HG03159 (cell line): ENCODE data around the gene DDC.

Source experiments
- ATAC-seq: cut with Tn5 transposase; IDR thresholded peaks from one replicate; pipeline ENCODE4 v1.9.1; 2021; ENCODE audit warnings: mild to moderate bottlenecking, moderate library complexity; ENCODE audit not compliant: unreplicated experiment

The DDC gene

DNA sequence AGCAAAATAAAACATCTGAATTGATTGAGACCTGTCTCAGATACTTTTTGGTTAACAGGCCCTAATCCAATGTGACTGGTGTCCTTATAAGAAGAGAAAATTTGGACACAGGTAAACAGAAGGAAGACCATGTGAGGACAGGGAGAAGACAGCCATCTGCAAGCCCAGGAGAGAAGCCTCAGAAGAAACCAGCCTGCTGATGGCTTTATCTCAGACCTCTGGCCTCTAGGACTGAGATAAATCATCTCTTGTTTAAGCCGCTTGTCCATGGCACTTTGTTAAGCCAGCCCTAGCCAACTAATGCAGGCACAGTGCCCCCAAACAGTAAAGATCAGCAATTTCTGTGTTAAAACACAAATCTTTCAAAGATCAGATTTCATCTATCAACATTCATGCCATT lies 73.3 kb downstream of the DDC start:
- ATAC-seq = no peak

- no peak for ATAC-seq
Measured at GRCh38 chr7:50491209-50491608, 74.0 kb downstream of the DDC start.

GRCh38 chr7:50488379-50488778 lies 76.8 kb downstream of the DDC start:
- ATAC-seq = no peak

DNA sequence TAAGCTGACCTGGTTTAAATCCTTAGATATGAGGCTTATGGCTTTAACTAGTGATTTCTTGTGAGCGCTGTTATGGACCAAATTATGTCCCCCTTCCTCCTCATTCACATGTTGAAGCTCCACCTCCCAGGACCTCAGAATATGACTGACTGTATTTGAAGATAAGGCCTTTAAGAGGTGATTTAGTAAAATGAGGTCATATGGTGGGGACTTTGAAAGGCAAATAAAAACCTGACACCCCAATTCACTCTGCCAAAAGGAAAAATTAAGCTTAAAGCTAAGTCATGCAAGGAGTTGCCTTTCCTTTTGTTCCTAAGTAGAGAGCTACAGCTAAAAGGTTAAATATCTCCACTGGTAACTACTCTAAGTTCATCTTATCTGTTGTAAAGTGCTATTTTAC lies 78.7 kb downstream of the DDC start:
- no peak for ATAC-seq

DNA sequence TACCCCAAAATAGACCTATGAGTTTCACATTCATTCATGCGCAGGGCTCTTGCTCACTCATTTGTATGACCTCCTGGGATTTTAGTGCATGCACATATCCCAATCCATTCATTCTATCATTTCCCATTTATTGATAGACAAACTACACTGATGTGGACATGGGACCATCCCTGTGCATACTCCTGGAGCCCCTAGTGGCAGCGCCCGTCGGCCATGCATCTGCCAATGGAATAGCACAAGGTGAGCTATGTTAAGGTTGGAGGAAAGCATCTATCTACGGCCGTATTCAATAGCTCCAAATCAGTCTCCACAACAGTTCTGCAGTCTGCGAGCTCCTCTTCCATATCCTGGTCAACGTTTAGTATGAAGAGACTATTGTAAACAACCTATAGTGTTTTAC lies 83.3 kb downstream of the DDC start:
- ATAC-seq = no peak

DNA sequence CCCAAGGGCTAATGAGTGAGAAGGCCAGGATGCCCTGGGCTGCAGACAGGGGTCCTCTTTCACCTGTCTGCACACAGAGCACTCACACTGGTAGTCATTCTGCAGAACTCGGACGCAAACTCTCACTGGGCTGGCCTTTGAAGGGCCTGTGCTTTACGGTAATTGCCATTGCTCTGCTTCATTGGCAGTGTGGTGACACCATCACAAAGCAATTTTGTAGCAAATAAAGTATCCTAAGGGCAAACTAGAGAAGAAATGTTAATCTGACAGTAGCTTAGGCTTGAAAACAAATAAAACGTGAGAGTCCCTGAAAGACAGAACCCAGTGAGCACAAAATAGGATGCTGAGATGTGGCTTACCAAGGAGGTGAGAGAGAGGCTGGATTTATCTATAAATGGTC lies 84.4 kb downstream of the DDC start:
- ATAC-seq = no peak

GRCh38 chr7:50479743-50480517 lies 85.3 kb downstream of the DDC start:
- no peak for ATAC-seq

- ATAC-seq = no peak
Measured at GRCh38 chr7:50477640-50478039, 87.6 kb downstream of the DDC start.

DNA sequence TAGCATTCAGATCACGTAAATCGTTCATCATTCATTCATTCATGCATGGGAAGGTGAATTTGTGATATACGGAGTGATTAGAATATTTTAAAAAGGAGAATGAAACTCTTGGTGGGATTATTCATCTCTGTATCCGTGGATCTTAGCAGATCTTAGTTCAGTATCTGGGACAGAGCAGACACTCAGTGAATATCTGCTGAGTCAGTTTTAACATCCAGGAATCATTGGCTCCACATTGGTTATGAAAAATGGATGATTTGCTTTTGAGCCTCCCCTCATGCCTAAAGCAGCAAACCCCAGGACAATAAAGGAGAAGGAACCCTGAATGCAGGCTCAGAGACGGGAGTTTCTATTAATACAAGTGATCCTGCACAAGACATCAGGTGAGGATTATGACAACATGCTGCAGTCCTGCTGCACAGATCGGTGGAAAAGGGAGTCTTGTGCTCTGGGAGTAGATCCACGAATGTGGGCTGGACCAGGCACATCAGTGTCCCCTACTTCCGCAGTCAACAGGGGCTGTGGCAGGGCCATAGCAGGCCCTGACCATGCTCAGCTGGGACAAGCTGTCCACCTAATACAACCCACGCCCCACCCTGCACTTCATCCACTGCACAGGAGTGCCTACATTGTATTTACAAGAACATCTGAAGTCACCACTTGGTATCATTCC lies 88.1 kb downstream of the DDC start:
- ATAC-seq = no peak

GRCh38 chr7:50475340-50475739 lies 89.9 kb downstream of the DDC start:
- ATAC-seq = no peak

GRCh38 chr7:50474382-50475160 lies 90.6 kb downstream of the DDC start:
- ATAC-seq = no peak

DNA sequence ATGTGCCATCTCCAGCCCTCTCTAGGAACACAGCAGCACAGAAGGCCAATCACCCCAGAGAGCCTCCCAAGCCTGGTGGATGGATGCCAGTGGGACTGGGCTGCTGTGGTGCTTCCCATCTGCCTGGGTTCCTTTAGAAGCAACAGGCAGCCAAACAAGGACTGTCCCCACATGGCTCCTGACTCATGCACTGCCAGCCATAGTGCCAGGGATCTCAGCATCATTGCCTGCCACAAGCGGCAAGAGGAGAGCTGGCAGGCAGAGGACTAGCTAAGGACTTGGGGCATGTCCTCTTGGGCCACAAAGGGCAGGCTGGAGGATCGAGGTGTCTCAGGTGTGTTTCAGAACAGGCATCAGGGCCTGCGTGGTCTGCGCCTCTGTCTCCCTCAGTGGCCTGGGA lies 91.7 kb downstream of the DDC start:
- no peak for ATAC-seq

DNA sequence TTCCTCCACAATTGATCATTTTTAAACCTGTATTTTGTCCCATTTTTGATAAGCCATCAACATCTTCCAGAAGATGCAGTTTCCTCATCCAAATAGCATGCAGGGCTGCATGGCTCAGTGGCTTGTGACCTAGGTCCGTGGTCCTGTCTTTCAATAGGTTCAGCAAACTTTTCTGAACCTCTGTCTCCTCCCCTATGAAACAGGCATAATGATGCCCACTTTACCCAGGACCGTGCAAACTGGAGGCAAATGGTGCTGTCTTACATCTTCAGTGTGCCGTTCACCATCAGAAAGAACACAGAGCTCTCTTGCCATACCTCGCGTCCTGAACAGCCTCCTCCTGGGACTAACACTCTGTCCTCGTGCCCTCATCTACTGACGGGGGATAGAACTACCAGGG lies 92.8 kb downstream of the DDC start:
- ATAC-seq = no peak

DNA sequence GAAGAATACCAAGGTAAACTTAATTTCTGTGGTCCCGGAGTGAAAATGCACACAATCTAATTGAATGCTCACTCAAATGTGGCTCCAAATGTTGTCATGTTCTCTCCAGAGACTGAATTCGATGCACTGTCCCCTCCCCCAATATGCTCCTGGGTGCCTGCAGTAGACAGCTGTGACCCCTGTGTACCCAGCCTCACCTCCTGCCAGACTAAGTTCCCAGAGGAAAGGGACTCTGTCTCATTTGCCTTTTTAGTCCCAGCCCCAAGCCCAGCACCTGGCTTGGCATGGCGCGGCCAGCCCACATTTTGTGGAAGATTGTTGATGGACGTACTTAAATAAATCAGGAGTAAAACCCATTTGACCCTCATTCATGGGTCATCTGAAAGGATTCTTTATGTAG lies 93.2 kb downstream of the DDC start:
- ATAC-seq = no peak

GRCh38 chr7:50470250-50471163 lies 94.7 kb downstream of the DDC start:
- no peak for ATAC-seq

GRCh38 chr7:50469181-50469580 lies 96.0 kb downstream of the DDC start:
- no peak for ATAC-seq

GRCh38 chr7:50467817-50468610 lies 97.2 kb downstream of the DDC start:
- peak; percentile 91 for ATAC-seq

DNA sequence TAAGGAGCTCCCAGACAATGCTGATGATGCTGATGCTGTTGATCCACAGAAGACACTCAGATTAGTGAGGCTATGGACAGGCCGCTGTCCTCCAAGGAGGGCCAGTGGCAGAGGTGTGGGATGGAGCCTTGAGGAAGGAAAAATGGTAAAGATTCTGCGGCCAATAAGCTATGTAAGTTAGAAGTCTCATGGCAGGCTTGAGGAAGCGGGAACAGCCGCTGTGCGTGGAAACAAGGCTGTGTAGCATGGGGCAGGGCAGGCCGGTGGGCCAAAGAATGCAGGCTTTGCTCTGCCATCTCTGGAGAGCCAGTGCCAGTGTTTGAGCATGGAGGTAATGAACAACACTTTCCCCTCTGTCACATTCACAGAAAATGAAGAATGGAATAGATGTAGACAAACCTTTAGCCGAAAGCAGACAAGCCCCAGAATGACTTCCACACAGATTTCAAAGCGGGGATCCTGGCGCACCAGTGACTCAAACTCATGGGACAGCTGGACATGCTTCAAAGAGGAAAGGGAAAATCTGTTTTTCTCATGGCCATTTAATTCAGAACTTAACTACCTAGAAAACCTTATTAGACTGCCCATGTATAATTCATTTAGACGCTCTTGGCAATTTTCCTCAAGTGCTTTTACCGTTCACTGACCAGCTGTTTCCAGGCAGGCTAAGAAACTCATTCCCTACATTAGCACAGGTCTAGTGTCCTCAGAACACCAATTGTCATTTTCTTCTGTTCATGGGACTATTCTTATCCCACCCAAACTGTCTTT lies 98.2 kb downstream of the DDC start:
- no peak for ATAC-seq

DNA sequence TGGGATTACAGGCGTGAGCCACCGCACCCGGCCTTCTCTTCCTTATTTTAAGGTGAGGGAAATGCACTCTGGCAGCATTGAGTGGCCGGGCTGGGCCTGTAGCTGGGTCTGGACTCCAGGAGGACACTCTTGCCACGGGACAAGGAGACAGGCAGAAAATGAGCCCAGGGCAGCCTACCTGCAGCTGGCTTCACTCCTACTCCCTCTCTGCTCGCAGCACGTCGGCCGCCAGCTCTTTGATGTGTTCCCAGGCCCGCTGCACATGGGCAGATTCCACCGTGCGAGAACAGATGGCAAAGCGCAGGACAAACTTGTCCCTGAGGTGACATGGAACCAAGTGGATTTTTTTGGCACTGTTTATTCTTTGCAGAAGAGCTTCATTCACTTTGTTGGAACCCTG lies 102.2 kb downstream of the DDC start:
- ATAC-seq = no peak
